Suppressor macrophage (primary cell): Measurements from ENCODE around the gene AGBL5.
"Not testable (repeated sequence)": the region's sequence is repeated elsewhere in the genome, so short reads cannot be mapped to it uniquely, and the experiment has no call there.

Source experiments
- DNase-seq, 4 experiments: peaks; one replicate each; pipeline ENCODE4 v3.0.0-alpha.2; 2020 to 2022

The AGBL5 gene

DNA sequence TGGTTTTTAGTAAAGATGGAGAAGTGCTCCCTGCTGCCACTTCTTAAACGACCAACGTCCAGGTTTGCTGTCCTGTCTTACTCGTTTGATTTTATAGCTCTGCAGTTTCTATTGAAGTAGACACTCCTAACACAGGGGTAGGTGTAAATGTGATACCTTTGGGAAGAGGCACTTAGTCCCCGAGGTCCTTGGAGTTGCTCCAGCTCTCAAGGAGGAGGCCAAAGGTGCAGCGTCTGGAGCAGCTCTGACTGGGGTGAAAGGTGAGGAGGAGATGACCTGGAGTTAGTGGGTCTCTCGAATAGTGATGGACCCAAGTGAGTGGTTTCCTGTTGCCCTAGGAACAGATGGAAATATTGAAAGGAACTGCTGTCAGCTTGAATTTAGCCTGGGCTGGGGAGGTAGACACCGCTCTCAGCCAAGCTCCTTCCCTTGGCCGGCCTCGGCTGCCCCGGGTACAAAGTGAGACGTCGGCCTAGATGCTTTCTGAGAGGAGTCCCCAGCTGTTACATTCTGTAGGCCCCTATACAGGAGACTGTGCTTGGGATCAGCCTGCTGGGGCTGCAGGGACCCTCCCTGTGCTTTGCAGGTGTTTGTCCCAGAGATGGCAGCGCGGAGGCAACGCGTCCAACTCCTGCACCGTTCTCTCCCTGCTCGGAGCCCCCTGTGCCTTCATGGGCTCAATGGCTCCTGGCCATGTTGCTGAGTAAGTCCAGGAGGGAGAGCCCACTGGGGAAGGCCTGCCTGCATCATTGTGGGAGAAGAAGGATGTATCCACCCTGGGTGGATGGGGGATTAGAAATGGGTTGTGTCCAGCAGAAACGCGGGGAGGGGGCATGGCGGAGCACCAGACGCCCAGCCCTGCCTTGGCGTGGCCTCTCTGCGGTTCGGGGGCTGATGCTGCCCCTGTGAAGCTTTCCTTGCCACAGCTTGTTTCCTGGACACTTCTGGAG is 40.6 kb downstream of the AGBL5 start:
- no peak for DNase-seq

DNA sequence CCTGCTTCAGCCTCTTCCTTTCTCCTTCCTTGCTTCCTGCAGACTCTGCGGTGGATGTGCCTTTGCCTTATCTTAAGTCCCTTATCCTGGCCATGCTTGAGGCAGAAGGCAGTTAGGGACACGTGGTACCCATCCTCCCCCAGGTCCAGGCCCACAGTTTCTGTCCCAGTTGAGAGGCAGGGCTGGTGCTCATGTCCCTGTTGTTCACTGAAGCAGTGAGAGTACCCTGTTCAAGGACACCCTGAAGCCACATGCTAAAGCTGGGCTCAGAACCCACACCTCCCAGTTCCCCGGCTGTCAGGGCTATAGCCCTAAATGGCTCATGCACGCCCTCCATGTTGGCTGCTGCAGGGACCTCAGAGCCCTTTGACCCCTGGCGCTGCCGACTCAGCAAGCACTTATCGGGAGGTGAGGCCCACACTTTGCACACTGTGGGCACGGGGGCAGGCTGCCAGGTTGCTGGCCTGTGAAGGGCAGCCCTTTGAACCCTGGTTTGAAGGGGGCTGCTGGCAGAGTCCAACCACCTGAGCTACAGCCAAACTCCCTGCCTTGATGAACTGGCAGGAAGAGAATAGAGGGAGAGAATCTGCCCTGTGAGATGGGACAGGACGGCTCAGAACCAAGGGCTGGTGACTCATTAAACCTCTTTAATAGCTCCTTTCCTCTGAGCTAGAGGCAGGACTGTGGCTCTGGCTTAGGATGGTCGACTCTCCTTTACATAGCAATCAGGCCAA is 41.4 kb downstream of the AGBL5 start:
- DNase-seq: no peak

DNA sequence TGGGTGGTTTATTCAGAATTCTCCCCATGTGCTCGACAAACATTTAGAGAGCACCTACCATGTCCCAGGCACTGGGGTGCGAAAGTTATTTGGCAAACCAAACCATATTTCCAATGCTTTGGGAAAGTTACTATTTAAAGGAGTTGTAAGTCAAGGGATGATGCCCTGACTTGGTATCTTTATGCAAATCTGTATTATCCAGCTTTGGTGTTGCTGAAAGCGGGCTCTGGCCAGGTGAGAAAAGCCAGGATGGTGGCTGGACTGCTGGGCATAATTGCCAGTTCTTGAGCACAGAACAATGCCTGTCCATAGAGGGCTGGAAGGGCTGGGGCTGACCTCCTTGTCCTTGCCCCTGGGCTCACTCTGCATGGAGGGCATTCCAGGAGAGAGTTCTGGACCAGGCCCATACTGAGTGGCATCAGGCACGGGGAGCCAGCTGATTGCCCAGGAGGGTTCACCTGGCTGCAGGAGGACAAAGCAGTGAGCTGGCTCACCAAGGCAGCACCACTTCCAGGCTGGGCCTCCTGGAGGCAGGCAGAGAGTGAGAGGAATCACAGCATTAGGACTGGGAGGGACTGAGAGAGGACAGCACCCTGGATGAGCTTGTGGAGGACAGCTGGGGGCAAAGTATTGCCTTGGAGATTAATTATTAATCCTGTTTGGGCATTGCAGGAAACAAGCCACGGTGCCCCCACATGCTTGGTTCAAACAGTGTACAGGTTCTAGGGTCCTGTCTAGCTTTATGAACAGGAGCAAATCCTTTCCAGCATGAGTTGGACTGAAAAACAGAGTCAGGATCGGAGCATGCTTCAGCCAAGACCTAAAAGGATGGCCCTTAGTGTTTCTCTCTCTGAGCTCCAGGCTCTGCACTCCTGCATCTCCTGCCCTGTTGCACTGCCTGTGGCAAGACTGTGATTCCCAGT is 42.2 kb downstream of the AGBL5 start:
- DNase-seq: no peak

DNA sequence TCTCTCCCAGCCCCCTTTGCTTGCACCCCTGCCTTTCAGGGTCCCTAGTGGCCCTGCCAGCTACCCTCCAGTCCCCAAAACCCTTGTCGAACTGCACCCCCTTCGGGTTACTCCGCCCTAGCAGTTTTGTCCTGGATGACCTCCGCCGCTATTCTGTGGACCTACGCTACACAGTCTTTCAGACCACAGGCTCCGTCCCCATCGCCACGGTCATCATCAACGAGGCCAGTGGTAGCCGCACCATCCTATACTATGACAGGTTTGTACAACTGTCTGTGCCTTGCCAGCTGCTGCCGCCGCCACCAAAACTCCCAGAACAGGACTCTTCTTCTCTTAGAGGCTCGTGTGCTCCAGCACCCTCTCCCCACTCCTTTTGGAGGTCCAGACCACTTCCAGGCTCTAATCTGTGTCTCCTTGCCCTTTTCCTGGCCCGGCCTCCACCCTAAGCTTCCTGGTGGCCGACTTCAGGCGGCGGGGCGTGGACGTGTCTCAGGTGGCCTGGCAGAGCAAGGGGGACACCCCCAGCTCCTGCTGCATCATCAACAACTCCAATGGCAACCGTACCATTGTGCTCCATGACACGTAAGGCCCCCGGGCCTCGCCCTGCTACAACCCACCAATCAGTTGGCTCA is 43.0 kb downstream of the AGBL5 start:
- no peak for DNase-seq

DNA sequence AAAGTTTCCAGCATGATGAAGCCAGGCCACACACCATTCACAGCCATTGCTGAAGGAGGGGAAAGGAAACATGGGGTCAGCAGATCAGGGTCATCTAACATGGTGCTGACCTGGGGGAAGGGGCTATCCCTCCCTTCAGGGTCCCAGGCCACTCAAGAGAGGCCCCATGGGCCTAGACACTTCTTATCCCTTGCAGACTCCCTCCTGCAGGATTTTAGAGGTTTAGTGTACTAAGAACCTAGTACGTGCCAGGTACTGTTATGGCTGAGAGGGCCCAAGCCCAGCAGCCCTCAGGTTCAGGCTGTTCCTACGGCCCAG is 43.9 kb downstream of the AGBL5 start:
- no peak for DNase-seq

DNA sequence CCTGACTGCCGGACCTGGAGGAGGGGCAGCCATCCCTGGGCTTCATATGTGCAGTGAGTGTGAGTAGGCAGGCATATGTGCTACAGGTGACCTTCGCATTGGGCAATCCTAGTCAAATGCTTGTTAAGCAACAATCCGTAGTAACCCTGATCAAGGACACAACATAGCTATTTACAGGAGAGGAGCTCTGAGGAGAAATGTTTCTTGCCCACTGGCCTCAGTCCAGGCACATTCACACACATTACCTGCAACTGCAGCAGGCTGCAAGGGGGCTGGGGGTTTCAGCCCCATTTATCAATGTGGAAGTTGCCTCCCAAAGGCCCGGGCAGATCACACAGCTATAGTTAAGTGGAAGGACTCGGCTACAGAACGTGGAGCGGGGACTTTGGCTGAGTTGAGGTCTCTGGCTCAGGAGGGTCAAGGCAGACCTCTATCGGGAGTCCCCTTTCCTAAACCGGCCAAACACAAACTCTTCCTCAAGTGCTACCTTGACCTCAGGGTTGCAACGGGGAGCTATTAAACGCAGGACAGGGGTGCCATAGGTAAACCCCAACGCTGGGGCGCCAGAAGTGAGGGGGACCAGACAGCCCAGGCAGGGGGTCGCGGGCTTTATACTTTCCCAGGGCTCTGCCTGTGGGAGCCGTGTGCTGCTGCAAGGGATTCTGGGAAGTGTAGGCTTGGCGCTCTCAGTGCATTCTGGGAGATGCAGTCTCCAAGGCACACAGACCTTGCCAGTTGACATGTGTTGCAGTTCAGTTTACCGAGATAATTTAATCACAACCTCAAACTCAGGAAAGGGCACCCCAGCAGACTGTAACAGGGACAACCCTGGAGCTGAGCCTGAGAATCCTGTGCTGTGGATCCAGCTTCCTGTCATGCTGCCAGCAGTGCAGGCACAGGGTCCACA is 44.5 kb downstream of the AGBL5 start:
- peak; percentile 47 to 75 (median 66) for DNase-seq

DNA sequence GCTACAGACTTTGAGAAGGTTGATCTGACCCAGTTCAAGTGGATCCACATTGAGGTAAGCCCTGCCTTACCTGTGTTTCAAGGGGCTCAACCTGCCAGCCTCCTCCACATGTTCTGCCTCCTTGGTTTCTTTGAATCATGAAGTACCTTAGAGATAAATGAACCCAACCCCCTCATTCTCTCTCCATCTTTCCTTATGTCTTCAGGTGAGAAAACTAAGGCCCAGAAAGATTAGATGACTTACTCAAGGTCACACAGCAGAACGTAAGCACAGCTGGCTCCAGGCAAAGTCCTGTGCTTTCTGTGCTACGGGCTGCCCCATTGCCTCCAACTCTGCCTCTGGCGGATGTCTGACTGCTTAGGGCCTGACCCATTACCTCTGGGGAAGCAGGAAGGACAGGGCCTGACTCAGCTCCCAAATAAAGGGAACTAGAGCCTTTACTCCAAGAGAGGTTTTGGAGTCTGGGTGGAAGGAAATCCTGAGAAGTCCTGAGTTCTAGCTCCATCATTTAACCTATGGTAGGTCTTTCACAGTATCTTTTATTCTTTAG is 45.4 kb downstream of the AGBL5 start:
- peak; percentile 72 to 87 (median 84) for DNase-seq

DNA sequence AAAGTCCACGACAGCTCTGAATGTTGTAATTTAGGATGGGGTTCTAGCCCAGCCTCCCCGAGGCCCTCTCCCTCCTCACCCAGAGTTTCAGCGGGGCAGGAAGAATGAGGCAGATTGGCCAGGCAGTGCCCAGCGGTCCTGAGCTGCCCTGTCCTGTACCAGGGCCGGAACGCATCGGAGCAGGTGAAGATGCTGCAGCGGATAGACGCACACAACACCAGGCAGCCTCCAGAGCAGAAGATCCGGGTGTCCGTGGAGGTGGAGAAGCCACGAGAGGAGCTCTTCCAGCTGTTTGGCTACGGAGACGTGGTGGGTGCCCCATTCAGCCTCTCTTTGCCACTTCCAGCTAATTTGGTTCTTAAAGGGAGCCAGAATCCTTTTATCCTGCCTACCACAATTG is 45.9 kb downstream of the AGBL5 start:
- DNase-seq: no peak

DNA sequence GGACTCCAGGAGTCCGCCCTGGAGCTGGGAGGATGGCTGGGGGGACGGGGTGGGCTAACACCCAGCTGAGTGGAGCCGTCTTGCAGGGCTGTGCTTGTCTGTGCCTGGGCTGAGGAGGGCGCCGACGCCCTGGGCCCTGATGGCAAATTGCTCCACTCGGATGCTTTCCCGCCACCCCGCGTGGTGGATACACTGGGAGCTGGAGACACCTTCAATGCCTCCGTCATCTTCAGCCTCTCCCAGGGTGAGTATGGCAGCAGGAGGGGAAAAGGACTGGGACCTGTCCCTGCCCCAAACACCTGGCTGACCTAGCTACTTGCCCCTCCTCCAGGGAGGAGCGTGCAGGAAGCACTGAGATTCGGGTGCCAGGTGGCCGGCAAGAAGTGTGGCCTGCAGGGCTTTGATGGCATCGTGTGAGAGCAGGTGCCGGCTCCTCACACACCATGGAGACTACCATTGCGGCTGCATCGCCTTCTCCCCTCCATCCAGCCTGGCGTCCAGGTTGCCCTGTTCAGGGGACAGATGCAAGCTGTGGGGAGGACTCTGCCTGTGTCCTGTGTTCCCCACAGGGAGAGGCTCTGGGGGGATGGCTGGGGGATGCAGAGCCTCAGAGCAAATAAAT is 48.0 kb downstream of the AGBL5 start:
- DNase-seq: no peak

DNA sequence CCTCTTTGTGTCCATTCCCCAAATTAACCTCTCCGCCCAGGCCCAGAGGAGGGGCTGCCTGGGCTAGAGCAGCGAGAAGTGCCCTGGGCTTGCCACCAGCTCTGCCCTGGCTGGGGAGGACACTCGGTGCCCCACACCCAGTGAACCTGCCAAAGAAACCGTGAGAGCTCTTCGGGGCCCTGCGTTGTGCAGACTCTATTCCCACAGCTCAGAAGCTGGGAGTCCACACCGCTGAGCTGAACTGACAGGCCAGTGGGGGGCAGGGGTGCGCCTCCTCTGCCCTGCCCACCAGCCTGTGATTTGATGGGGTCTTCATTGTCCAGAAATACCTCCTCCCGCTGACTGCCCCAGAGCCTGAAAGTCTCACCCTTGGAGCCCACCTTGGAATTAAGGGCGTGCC is 48.6 kb downstream of the AGBL5 start:
- no peak for DNase-seq

DNA sequence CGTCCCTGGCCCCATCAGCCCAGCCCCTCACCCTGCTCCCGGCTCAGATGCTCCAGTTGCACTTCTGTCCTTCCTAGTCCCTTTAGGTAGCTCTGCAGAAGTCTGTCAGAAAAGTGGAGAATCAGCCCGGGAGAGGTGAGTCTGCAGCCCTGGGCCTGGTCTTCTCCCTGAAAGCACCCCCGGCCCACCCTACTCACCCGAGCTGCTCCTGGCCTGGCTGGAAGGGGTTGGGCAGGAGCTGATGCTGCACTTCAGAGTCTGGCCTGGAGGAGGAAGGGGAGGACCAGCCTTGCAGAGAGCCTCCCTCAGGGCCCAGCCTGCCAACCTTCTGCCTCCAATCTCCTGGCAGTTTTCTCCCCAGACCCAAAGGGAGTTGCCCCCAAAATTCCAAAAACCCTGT is 50.9 kb downstream of the AGBL5 start:
- no peak for DNase-seq

DNA sequence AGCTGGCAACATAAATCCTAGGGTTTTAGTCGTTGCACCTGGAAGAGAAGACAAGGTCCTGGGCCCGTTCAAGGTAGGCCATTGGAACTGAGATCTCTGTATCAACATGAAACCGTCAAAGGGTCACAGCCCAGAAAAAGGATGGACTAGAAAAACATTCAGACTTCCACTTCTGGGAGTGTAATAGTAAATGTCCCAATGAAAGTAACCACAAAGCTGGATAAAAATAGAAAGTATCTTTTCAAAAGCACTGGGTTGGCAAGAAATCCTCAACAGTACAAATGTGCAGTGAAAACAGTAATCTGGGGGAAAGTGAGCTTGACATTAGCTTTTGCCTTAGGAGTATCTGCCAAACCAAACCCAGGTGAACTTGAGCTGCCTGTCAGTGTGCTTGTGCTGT is 54.5 kb downstream of the AGBL5 start:
- DNase-seq: peak in 1 of 4 experiments; percentile 13

DNA sequence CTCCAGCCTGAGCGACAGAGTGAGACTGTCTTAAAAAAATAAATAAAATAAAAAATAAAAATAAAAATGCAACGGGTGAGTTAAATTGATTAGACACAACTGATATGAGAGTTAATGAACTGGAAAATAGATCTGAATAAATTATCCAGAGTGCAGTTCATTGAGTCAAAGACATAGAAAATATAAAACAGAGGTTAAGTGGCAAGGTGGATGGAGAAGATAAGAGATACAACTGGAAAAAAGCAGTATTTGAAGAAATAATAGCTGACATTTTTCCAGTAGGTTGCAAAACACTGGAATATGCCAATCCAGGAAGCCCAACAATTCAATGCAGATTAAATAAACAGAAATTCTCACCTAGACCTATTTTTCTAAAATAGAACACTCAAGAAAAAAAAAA is 56.8 kb downstream of the AGBL5 start:
- no peak for DNase-seq

DNA sequence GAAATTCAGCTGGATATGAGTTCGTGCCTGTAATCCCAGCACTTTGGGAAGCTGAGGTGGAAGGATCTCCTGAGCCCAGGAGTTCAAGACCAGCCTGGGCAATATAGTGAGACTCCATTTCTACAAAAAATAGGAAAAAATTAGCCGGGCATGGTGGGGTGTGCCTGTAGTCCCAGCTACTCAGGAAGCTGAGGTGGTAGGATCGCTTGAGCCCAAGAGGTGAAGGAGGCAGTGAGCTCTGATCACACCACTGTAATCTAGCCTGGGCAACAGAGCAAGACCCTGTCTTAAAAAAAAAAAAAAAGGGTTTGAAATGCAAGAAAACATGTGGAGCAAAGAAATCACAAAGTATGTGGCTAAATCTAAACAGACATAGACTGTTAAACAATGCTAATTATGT is 57.6 kb downstream of the AGBL5 start:
- no peak for DNase-seq

DNA sequence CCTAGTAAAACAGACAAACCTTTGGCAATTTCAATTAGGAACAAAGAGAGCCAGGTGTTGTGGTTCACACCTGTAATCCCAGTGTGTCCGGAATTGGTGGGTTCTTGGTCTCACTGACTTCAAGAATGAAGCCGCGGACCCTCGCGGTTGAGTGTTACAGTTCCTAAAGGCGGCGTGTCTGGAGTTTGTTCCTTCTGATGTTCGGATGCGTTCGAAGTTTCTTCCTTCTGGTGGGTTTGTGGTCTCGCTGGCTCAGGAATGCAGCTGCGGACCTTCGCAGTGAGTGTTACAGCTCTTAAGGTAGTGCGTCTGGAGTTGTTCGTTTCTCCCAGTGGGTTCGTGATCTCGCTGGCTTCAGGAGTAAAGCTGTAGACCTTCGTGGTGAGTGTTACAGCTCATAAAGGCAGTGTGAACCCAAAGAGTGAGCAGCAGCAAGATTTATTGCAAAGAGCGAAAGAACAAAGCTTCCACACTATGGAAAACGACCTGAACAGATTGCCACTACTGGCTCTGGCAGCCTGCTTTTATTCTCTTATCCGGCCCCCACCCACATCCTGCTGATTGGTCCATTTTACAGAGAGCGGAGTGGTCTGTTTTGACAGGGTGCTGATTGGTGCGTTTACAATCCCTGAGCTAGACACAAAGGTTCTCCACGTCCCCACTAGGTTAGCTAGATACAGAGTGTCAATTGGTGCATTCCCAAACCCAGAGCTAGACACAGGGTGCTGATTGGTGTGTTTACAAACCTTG is 59.3 kb downstream of the AGBL5 start:
- DNase-seq: not testable (repeated sequence)

DNA sequence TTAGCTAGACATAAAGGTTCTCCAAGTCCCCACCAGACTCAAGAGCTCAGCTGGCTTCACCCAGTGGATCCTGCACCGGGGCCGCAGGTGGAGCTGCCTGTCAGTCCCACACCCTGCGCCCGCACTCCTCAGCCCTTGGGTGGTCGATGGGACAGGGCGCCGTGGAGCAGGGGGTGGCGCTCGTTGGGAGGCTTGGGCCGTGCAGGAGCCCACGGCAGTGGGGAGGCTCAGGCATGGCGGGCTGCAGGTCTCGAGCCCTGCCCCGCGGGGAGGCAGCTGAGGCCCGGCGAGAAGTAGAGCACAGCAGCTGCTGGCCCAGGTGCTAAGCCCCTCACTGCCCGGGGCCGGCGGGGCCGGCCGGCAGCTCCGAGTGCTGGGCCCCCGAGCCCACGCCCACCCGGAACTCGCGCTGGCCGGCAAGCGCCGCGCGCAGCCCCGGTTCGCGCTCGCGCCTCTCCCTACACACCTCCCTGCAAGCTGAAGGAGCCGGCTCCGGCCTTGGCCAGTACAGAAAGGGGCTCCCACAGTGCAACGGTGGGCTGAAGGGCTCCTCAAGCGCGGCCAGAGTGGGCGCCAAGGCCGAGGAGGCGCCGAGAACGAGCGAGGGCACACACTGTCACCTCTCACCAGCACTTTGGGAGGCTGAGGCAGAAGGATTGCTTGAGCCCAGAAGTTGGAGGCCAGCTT is 60.1 kb downstream of the AGBL5 start:
- DNase-seq: not testable (repeated sequence)

DNA sequence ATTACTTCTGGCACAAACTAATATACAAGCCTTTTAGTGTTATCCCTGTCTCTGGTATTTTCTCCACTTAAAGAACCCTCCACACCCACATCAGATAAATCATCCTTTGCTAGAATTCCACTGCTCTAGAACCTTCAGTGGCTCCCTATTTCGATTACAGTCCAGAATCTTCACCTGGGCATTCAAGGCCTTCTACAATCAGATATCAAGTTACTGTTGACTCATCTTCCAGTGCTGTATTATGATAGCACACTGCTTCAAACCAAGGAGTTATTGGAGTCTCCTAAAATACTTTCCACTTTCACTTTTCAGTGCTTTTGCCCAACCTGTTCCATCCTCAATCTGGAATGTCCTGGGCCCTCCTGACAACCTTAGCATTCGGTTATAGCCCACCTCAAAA is 64.1 kb downstream of the AGBL5 start:
- no peak for DNase-seq

DNA sequence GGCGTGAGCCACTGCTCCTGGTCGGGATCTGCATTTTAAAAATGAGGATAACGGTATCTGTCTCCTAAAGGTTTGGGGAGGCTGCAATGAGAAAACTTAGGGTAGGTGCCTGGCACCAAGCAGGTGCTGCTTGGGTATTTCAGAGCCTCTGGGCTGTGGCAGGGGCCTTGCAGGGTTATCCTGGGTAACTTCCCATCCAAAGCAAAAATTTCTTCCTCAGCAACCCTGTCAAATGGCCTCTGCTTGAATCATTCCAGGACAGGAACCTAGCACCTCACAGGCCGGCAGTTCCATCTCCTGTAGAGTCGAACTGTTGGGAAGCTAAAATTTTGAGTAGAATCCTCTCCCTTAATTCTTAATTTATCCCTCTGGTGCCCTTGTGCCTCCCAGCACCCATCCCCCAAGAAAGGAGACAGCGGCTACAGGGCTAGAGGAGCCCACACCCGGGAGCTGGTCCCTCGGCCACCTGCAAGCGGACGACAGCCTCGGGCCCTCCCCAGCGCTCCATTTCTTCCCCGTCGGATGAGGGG is 66.6 kb downstream of the AGBL5 start:
- DNase-seq: no peak
